GM18519 (cell line): ENCODE results near the gene CPB1.

Experiments used
- ATAC-seq: cut with Tn5 transposase; IDR thresholded peaks from one replicate; pipeline ENCODE4 v1.9.1; 2021; ENCODE audit warnings: mild to moderate bottlenecking, moderate library complexity; ENCODE audit not compliant: unreplicated experiment, low FRiP score

Gene CPB1

DNA sequence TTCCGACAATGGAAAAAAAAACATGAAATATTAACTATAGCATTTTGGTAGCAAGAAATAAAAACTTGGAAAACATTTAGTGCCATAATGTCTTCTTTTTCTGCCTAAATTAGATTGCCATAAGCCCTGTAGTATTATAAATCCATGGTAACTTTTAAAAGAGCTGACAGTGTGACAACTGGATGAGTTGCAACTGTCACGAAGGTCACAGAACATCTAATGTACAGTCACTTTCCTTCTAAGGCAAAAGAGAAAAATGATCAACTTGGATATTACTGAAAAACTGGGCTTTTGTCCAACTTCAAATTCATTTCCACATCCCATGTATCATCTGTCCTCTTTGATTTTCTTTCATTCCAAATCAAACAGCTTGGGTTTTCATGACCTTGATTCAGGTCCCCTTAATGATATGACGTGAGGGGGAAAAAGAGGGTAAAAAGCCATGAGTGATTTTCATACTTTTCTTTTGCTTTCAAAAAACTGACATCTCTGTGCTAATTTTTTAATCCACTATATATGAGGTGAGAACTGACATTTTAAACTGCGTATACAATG lies 602 bp downstream of the CPB1 start:
- no peak for ATAC-seq

- ATAC-seq = no peak
Observed at GRCh38 chr3:148829926-148830325, 2.3 kb downstream of the CPB1 start.

GRCh38 chr3:148833223-148833622 lies 5.6 kb downstream of the CPB1 start:
- no peak for ATAC-seq

DNA sequence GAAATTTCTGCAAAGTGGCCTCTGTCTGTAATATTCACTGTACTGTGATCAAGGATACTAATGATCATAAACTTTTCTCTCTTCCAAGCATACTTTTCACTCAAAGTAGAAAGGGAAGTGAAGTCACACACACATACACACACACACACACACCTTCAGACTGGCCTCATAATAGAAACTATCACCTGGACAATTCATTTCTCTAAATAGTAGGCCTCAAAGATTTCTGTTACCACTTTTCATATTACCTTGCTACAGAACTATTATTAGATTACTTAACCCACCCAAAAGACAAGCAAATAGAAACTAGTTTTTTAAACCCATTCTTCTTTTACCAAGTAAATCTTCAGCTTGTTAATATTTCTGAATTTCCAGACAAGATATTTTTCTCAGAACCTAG lies 12.2 kb downstream of the CPB1 start:
- no peak for ATAC-seq

- ATAC-seq = no peak
Observed at GRCh38 chr3:148840451-148840850, 12.8 kb downstream of the CPB1 start.

- no peak for ATAC-seq
Observed at GRCh38 chr3:148845756-148846395, 18.3 kb downstream of the CPB1 start.

DNA sequence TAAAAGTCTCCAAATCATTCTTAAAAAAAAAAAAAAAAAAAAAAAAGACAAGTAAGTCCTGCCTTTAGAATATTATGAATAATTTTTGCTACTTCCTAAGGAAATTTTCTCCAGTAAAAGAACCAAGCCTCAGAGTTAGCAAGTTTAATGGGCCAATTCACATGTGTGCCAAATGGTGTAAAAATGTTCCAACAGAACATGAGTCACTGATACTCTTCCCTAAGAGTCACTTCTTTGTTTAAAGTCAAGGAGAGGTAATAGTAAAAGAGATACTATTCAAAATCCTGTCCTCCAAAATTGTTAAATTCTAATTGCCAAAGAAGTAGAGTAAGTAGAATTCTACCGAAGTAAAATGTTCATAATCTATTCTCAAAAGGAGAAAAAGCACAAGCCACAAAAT lies 19.7 kb downstream of the CPB1 start:
- no peak for ATAC-seq

DNA sequence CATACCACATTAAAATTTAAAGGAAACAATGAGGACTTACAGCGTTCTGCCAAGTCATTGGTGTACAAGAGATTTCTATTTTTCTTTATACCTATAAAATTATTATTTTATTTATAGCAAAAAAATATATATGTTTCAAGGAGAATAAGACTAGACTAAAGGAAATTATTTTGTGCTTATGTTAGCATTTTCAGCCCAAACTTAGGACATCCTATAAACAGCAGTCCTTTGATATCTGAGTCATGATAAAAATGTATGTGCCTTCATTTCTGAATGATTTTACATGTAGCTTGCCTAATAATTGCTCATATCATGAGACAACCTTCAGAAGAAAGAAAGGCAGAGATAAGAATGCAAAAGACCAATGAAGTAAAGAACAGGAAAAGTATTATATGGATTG lies 20.8 kb downstream of the CPB1 start:
- no peak for ATAC-seq

GRCh38 chr3:148852271-148852992 lies 24.8 kb downstream of the CPB1 start:
- no peak for ATAC-seq

DNA sequence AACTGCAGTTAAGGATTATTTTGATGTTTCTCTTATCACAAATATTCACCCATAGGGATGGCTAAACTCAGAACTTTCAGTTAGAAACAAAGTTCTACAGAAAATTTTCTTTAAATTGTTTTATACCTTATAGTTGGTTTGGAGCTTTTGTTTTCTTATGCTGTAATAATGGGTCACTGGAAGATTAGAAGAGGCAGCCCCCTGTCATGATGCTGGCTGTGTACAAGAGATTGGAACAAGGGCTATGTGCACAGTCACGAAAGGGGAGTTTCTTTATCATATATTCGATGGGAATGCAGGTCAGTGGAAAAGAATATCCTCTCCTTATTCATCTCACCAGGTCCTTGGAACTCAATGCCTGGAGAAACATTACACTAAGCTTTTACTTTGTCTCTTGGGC lies 25.5 kb downstream of the CPB1 start:
- no peak for ATAC-seq

DNA sequence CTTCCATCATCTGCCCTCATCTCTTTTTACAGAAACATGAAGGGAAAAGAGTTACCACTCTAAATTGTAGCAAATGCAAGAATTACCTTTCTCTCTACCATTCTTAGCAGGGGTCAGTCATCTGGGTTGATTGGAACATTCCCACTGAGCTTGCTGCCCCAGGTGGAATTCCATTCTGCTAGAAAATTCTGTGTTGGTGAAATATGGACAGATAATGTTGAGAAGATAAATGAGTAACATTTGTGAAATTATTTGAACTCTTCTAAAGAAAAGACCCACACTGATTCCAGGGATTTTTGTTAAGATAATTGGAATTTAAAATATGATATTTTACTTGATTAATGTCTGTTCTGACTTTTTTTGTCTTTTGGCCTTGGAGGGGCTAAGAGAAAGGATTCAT lies 26.4 kb downstream of the CPB1 start:
- no peak for ATAC-seq

GRCh38 chr3:148856384-148856783 lies 28.8 kb downstream of the CPB1 start:
- no peak for ATAC-seq

GRCh38 chr3:148857316-148857715 lies 29.7 kb downstream of the CPB1 start:
- ATAC-seq = no peak

DNA sequence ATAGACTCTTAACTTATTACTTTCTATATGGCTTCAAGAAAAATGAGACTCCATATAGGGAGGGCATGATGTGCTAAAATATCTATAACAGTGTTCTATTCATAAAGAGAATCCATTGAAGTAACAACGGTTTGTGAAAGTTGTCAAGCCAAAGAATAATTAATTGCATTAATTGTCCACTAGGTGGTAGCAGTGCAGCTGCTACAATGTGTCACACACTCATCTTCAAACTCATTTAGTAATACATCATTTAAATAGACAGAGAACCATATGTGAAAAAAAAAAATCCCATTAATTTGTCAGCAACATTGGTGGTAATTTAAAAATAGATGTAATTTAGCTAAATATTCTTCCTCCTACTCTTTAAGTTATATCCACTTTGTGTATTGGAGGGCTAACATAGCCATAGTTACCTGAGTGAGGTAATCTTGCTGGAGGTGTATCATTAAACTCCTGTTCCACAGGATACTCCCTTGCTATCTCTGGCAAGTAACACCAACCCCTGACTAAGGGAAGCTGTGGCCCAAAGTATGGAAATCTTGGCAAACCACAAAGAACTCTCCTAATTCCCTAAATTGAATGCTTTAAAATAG lies 33.8 kb downstream of the CPB1 start:
- ATAC-seq = peak; percentile 92

DNA sequence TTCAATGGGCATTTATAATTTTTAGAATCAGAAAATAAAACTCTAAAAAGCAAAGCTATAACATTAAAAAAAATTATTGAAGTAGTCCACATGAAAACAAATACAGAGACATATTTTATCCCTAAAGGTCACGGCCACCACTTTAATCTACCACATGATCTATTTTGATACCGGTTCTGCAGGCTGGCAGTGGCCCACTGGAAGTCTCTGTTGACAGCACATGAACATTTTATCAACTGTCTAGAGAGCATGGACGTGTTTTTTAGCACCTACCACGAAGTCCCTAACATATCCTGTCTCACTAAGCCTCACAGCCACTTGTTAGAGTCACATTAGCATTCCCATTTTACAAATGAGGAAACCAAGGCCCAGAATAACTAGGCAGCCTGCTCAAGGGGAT lies 35.7 kb downstream of the CPB1 start:
- ATAC-seq = no peak

- no peak for ATAC-seq
Observed at GRCh38 chr3:148863814-148864213, 36.2 kb downstream of the CPB1 start.

DNA sequence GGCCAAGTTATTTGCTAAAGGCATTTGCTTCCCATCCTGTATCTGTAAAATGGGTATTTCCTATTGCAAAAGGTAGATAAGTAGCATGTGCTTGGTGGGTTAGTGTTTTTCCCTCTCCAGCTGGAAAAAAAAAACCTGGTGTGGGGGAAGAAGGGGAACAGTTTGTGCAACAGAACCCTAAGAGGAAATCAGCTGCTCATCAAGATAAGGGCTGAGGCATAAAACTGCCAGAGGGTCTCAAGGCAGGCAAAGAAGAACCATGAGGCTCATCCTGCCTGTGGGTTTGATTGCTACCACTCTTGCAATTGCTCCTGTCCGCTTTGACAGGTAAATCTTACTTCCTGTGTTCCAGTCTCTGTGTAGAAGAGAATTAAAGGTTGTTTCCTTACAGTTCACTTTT lies 37.4 kb downstream of the CPB1 start, which contains the start of gene CPA3:
TSS of gene CPA3 (plus strand) at position 248 of the 400 bp plus-strand sequence. CDS start at position 260, 12 bp downstream.
- no peak for ATAC-seq

GRCh38 chr3:148866261-148866660 lies 38.6 kb downstream of the CPB1 start:
- no peak for ATAC-seq

DNA sequence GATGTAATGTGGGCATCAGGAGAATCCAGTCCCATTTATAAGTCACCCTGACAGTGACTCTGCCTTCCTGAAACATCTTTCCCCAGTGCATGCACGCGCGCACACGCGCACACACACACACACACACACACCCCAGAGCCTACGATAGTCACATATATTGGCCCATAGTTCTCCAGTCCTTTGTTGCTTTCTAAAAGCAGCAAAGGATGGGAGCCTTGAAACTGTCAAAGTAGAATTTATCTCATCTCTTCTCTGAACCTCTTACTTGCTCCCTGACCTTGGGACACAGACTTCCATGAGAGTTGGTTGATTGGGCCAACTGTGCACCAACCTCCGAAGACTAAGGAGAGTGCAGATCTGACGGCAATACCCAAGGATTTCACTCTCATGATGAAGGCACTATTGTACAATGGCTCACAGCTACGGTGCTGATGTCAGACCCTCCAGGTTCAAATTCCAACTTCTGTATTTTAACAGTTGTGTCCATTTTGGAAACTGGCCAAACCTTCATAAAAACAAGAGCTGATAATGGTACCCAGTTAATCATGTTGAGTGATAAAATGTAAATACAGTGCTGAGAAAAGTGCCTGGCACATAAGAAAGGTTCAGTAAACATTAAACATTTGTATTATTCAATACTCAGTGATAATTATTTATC lies 45.8 kb downstream of the CPB1 start:
- no peak for ATAC-seq

DNA sequence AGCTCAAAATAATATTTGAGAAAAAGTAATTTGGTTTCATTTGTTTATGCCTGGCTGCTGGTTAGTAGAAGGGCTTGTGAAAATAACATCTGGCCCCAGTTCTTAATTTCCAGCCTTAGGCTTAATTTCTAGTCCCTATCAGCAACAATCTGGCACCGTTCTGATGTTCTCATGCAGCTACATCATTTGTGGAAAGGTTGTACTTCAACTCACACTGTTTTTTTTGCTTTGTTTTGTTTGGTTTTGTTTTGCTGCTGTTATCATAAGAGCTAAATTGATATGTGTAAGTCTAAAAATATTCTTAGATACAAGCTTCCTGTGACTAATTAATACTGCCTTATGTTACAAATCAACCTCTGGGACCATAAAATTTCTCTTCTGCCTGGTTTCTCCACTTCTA lies 46.4 kb downstream of the CPB1 start:
- no peak for ATAC-seq

- ATAC-seq = no peak
Observed at GRCh38 chr3:148878095-148878494, 50.5 kb downstream of the CPB1 start.
